ENCODE results near the gene NDUFA11. TPM values are rescaled to one million over a fixed set of nuclear protein-coding genes. Genes with fewer than 3 reads are reported as not detected.
A peak's percentile ranks its signal among the peaks of the same experiment; 100 is the strongest.

The NDUFA11 gene
- total RNA-seq, 1 donor, result 265 TPM

DNA sequence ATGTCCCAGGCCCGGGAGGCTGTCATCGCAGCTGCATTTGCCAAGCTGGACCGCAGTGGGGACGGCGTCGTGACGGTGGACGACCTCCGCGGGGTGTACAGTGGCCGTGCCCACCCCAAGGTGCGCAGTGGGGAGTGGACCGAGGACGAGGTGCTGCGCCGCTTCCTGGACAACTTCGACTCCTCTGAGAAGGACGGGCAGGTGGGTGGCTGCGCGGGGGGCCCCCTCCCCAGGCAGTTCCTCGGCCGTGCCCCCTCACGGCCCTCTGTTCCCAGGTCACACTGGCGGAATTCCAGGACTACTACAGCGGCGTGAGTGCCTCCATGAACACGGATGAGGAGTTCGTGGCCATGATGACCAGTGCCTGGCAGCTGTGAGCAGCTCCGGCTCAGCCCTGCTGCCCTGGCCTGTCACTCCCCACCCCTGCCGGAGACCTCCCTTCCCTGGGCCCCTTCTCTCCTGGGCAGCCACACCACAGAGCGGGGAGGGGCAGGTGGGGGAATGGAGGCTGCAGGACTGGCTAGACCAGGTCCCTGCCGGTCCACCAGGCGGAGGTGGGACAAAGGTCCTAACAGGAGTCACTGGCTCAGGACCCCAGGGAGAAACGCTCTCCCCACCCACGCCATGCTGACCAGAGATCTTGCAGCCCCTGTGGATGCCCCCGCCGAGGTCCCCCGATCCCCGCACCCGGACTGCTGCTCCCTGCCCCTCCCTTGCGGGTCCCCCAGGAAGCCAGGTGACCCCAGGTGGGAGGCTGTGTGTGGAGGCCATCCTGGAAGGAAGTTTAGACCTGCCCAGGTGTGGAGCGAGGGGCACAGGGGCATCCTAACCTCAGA lies 11.6 kb upstream of the NDUFA11 start:
- H3K4me1 ChIP-seq (ENCODE audit: insufficient read depth, low read length), result peaks cover 11% of the 10 kb centered on the region
- TF ChIP-seq CTCF (IDR thresholded peaks at IDR 0.05; ENCODE audit: extremely low read depth, low read depth, low read length), result no peak
- H3K4me3 ChIP-seq (ENCODE audit: insufficient read depth, low read length), result no peak overlapping the region
- H3K36me3 ChIP-seq (ENCODE audit: insufficient read depth, low read length), result peaks cover 20% of the 10 kb centered on the region
- no peak overlapping the region for H3K4me2 ChIP-seq (ENCODE audit: insufficient read depth, low read length)
- H3K79me2 ChIP-seq (ENCODE audit: insufficient read depth, low read length), result no peaks in the 10 kb centered on the region
- H3K27ac ChIP-seq (ENCODE audit: low read depth, low read length), result no peak overlapping the region
- H4K20me1 ChIP-seq (ENCODE audit: insufficient read depth, low read length), result no peaks in the 10 kb centered on the region
- H3K9me3 ChIP-seq (ENCODE audit: low read depth, low read length), result no peaks in the 10 kb centered on the region
- no peaks in the 10 kb centered on the region for H3K27me3 ChIP-seq (ENCODE audit: insufficient read depth, low read length)
- DNase-seq (ENCODE audit: insufficient read length, low spot score, missing footprints), result no peak
- H2AFZ ChIP-seq (ENCODE audit: low read length), result no peak overlapping the region

DNA sequence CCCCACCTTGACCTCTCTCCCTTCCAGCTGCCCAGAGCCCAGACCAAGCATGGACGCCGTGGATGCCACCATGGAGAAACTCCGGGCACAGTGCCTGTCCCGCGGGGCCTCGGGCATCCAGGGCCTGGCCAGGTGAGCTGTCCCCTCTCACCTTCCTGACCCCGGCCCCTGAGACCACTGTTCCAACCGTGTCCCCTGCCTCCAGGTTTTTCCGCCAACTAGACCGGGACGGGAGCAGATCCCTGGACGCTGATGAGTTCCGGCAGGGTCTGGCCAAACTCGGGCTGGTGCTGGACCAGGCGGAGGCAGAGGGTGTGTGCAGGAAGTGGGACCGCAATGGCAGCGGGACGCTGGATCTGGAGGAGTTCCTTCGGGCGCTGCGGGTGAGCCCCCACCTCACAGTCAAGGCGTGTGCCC lies 10.8 kb upstream of the NDUFA11 start:
- Histone ChIP-seq H3K79me2 (ENCODE audit: insufficient read depth, low read length) (no peaks in the 10 kb centered on the region), H4K20me1 (ENCODE audit: insufficient read depth, low read length) (no peaks in the 10 kb centered on the region), H3K9me3 (ENCODE audit: low read depth, low read length) (no peaks in the 10 kb centered on the region), H3K27ac (ENCODE audit: low read depth, low read length) (no peak overlapping the region), H3K4me1 (ENCODE audit: insufficient read depth, low read length) (peaks cover 11% of the 10 kb centered on the region), H3K27me3 (ENCODE audit: insufficient read depth, low read length) (no peaks in the 10 kb centered on the region), H3K36me3 (ENCODE audit: insufficient read depth, low read length) (peaks cover 17% of the 10 kb centered on the region), H2AFZ (ENCODE audit: low read length) (no peak overlapping the region), H3K4me2 (ENCODE audit: insufficient read depth, low read length) (peak overlapping the region; percentile 38), H3K4me3 (ENCODE audit: insufficient read depth, low read length) (peak overlapping the region; percentile 46)
- no peak for TF ChIP-seq CTCF (IDR thresholded peaks at IDR 0.05; ENCODE audit: extremely low read depth, low read depth, low read length)
- DNase-seq (ENCODE audit: insufficient read length, low spot score, missing footprints), result peak; percentile 80

DNA sequence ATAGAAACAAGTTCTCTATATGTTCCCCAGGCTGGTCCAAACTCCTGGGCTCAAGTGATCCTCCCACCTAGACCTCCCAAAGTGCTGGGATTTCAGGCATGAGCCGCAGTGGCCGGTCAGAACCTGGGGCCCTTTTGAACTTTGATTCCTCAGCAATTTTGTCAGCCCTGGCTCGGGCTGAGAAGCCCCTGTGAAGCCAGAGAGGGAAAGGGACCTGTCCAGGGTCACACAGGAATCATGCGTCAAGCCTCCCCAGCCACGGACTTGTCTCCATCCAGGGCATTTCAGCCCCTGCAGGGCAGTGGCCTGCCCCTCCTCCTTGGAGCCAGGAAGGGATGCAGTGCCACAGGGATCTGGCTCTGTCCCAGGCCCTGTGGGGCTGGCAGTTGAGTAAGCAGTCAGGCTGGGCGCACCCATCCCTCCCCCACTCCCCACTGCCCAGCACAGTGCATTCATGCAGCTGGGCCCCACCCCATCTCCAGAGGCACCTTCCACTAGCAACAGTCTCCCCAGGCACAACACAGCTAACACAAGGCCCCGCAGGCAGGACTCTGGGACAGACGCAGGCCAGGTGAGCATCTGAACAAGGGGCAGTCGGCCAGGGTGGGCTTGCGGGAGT lies 10.3 kb upstream of the NDUFA11 start, which contains the start of gene CAPS:
Gene CAPS (plus strand): TSS at position 516 of the 619 bp plus-strand sequence. CDS start 153 bp downstream, outside the sequence.
- Histone ChIP-seq H3K9me3 (ENCODE audit: low read depth, low read length) (no peaks in the 10 kb centered on the region), H4K20me1 (ENCODE audit: insufficient read depth, low read length) (no peaks in the 10 kb centered on the region), H3K27ac (ENCODE audit: low read depth, low read length) (no peak within 1 kb of the TSS), H2AFZ (ENCODE audit: low read length) (no peak within 1 kb of the TSS), H3K36me3 (ENCODE audit: insufficient read depth, low read length) (peaks cover 12% of the 10 kb centered on the region), H3K4me2 (ENCODE audit: insufficient read depth, low read length) (peak within 1 kb of the TSS; percentile 38), H3K4me3 (ENCODE audit: insufficient read depth, low read length) (peak within 1 kb of the TSS; percentile 46), H3K79me2 (ENCODE audit: insufficient read depth, low read length) (no peaks in the 10 kb centered on the region), H3K27me3 (ENCODE audit: insufficient read depth, low read length) (no peaks in the 10 kb centered on the region), H3K4me1 (ENCODE audit: insufficient read depth, low read length) (peaks cover 11% of the 10 kb centered on the region)
- DNase-seq (ENCODE audit: insufficient read length, low spot score, missing footprints), result peak; percentile 99
- TF ChIP-seq CTCF (IDR thresholded peaks at IDR 0.05; ENCODE audit: extremely low read depth, low read depth, low read length), result no peak

GRCh38 chr19:5911366-5911765 lies 7.8 kb upstream of the NDUFA11 start:
- Histone ChIP-seq H3K4me2 (ENCODE audit: insufficient read depth, low read length) (no peak overlapping the region), H3K4me3 (ENCODE audit: insufficient read depth, low read length) (no peak overlapping the region), H3K27ac (ENCODE audit: low read depth, low read length) (no peak overlapping the region), H2AFZ (ENCODE audit: low read length) (no peak overlapping the region), H4K20me1 (ENCODE audit: insufficient read depth, low read length) (no peaks in the 10 kb centered on the region), H3K9me3 (ENCODE audit: low read depth, low read length) (no peaks in the 10 kb centered on the region), H3K79me2 (ENCODE audit: insufficient read depth, low read length) (no peaks in the 10 kb centered on the region), H3K36me3 (ENCODE audit: insufficient read depth, low read length) (peaks cover 11% of the 10 kb centered on the region), H3K4me1 (ENCODE audit: insufficient read depth, low read length) (peaks cover 11% of the 10 kb centered on the region), H3K27me3 (ENCODE audit: insufficient read depth, low read length) (no peaks in the 10 kb centered on the region)
- no peak for TF ChIP-seq CTCF (IDR thresholded peaks at IDR 0.05; ENCODE audit: extremely low read depth, low read depth, low read length)
- DNase-seq (ENCODE audit: insufficient read length, low spot score, missing footprints), result peak; percentile 41
